CD4-positive, alpha-beta T cell treated with Interleukin-4 for 1 hour (primary cell): ENCODE data around the gene TGM2.
A peak's percentile ranks its signal among the peaks of the same experiment; 100 is the strongest.

Source experiments
- DNase-seq, 2 donors: peaks; one replicate each; pipeline ENCODE4 v3.0.0-alpha.2; 2020 to 2022

The TGM2 gene

GRCh38 chr20:38158701-38159351 lies 6.2 kb downstream of the TGM2 start:
- DNase-seq, result no peak

GRCh38 chr20:38157635-38158495 lies 7.2 kb downstream of the TGM2 start:
- DNase-seq, result no peak

- DNase-seq, result no peak
Measured at GRCh38 chr20:38156888-38157634, 8.0 kb downstream of the TGM2 start.

GRCh38 chr20:38156280-38156679 lies 8.8 kb downstream of the TGM2 start:
- DNase-seq, result no peak

- DNase-seq, result no peak
Measured at GRCh38 chr20:38155811-38156210, 9.3 kb downstream of the TGM2 start.

GRCh38 chr20:38153401-38153800 lies 11.7 kb downstream of the TGM2 start:
- DNase-seq, result no peak

GRCh38 chr20:38152621-38153221 lies 12.3 kb downstream of the TGM2 start:
- peak; percentile 11 to 62 for DNase-seq

GRCh38 chr20:38152175-38152620 lies 12.9 kb downstream of the TGM2 start:
- DNase-seq, result peak; percentile 2 to 16

- no peak for DNase-seq
Measured at GRCh38 chr20:38151455-38151854, 13.6 kb downstream of the TGM2 start.

GRCh38 chr20:38150335-38151170 lies 14.5 kb downstream of the TGM2 start:
- no peak for DNase-seq

GRCh38 chr20:38148328-38149102 lies 16.6 kb downstream of the TGM2 start:
- DNase-seq, result no peak

- no peak for DNase-seq
Measured at GRCh38 chr20:38147751-38148150, 17.3 kb downstream of the TGM2 start.

GRCh38 chr20:38147163-38147562 lies 17.9 kb downstream of the TGM2 start:
- DNase-seq, result no peak

GRCh38 chr20:38146628-38147027 lies 18.4 kb downstream of the TGM2 start:
- no peak for DNase-seq

GRCh38 chr20:38146156-38146555 lies 18.9 kb downstream of the TGM2 start:
- no peak for DNase-seq

- DNase-seq, result no peak
Measured at GRCh38 chr20:38145729-38146075, 19.4 kb downstream of the TGM2 start.

GRCh38 chr20:38144974-38145728 lies 19.9 kb downstream of the TGM2 start:
- no peak for DNase-seq

- no peak for DNase-seq
Measured at GRCh38 chr20:38144598-38144973, 20.5 kb downstream of the TGM2 start.

GRCh38 chr20:38143646-38144554 lies 21.2 kb downstream of the TGM2 start:
- peak in 1 of 2 donors; percentile 66 for DNase-seq

GRCh38 chr20:38143238-38143645 lies 21.8 kb downstream of the TGM2 start:
- no peak for DNase-seq
